Prostate gland (tissue), 2 donors: Measurements from ENCODE around the gene RPS15. TPM values are rescaled to one million over a fixed set of nuclear protein-coding genes. Genes with fewer than 3 reads are reported as not detected.

ENCODE experiments used
- DNase-seq: peaks from one replicate; pipeline ENCODE4 v3.0.0-alpha.2; 2019; ENCODE audit warnings: low spot score
- H3K27ac ChIP-seq, 2 donors: fragments of 200-600 bp; sonication (generic); 2 replicates each; pipeline ENCODE4 v1.5.1; 2017 to 2019
- H3K27me3 ChIP-seq: fragments of 200-600 bp; sonication (generic); replicated peaks from 2 replicates; pipeline ENCODE4 v1.5.1; 2019; ENCODE audit not compliant: insufficient read depth
- H3K36me3 ChIP-seq, 2 donors: fragments of 200-600 bp; sonication (generic); 1 replicate in 1 of 2; 2 replicates in 1 of 2; pipeline versions ENCODE4 v1.5.1 to v1.8.1; 2017 to 2019
- H3K4me1 ChIP-seq: fragments of 200-600 bp; sonication (generic); replicated peaks from 2 replicates; pipeline ENCODE4 v1.5.1; 2019
- H3K4me3 ChIP-seq, 2 donors: fragments of 200-600 bp; sonication (generic); 2 replicates each; pipeline ENCODE4 v1.5.1; 2017 to 2019
- H3K9me3 ChIP-seq: fragments of 200-600 bp; sonication (generic); 2 replicates; pipeline ENCODE4 v1.5.1; 2017
- POLR2A ChIP-seq: fragments of 450-650 bp; IDR thresholded peaks from one replicate; pipeline ENCODE4 v1.6.1; 2016; ENCODE audit warnings: antibody characterized with exemption, mild to moderate bottlenecking
- POLR2AphosphoS5 ChIP-seq: sonication (generic); formaldehyde crosslinking; IDR thresholded peaks from one replicate; pipeline ENCODE4 v1.6.1; 2017; ENCODE audit warnings: antibody characterized with exemption
- WGBS: methylation state at CpG from one replicate; pipeline ENCODE4 v1.1.5; 2018; 5-methylcytosine and 5-hydroxymethylcytosine counted together
- intact Hi-C: fragments of 100-400 bp; cut with DNase I; formaldehyde crosslinking; loops from one replicate; pipeline ENCODE4 v1.14.2; 2022
- total RNA-seq, 2 donors: library from RNA; depleted of rRNA; stranded (reverse); fragments of >200 nt; gene quantifications; one replicate each; pipeline ENCODE4 v1.1.0, GENCODE V29; 2016
- TF ChIP-seq, protein P1 (sequence below), 4 experiments: fragments of 200-600 bp in 2 of 4; fragments of 450-650 bp in 2 of 4; sonication (generic) in 2 of 4; IDR thresholded peaks; 1 replicate in 3 of 4; 2 replicates in 1 of 4; pipeline ENCODE4 v1.5.1; 2016 to 2019; ENCODE audit warnings: antibody characterized with exemption in 4 of 4, mild to moderate bottlenecking in 2 of 4, moderate library complexity in 2 of 4

Gene RPS15
- total RNA-seq, 2 donors from 2014 or later: 3,102 to 5,853 TPM

DNA sequence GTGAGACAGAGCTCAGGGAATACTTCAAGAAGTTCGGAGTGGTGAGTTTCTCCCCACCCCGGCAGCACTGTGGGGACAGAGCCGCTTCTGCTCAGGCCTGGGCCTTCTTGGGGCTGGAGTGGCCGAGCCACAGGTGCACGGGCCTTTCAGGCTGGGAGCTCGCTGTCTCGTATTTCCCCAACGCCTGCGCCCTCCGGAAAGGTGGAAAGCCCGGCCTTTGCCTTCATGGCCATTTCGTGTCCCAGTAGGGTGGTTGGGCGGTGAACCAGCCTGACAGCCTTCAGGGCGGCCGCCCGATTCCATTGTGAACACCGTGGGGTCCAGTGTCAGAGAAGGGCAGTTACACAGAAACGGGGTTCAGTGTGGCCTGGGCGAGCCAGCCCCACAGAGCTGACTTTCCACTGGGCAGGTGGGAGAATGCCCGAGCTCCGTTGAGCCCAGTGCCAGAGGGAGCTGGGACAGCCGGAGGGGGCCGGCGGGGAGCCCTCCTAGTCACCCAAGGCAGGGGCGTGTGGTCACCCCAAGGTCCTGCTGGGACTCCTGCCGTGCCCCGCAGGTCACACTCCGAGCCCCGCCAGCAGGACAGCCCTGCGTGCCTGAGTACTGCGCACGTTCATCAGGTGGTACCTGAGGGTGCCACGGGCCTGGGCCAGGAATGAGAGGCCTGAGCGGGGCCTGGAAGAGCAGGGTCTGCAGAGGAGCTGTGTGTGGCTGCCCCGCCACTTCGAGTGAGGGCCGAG is 16.8 kb upstream of the RPS15 start:
- WGBS: 92% methylated on average over 37 of the region's 37 CpGs
- intact Hi-C loops: no loop called here
- H3K27me3 ChIP-seq: no peaks in the 10 kb centered on the region
- H3K27ac ChIP-seq: peak overlapping the region in 1 of 2 donors; percentile 19
- H3K9me3 ChIP-seq: no peaks in the 10 kb centered on the region
- TF ChIP-seq POLR2A: no peak
- TF ChIP-seq POLR2AphosphoS5: no peak
- TF ChIP-seq, protein P1, sequence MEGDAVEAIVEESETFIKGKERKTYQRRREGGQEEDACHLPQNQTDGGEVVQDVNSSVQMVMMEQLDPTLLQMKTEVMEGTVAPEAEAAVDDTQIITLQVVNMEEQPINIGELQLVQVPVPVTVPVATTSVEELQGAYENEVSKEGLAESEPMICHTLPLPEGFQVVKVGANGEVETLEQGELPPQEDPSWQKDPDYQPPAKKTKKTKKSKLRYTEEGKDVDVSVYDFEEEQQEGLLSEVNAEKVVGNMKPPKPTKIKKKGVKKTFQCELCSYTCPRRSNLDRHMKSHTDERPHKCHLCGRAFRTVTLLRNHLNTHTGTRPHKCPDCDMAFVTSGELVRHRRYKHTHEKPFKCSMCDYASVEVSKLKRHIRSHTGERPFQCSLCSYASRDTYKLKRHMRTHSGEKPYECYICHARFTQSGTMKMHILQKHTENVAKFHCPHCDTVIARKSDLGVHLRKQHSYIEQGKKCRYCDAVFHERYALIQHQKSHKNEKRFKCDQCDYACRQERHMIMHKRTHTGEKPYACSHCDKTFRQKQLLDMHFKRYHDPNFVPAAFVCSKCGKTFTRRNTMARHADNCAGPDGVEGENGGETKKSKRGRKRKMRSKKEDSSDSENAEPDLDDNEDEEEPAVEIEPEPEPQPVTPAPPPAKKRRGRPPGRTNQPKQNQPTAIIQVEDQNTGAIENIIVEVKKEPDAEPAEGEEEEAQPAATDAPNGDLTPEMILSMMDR (IDR thresholded peaks at IDR 0.05): no peak
- DNase-seq: no peak
- H3K36me3 ChIP-seq: peaks cover 0 to 7% of the 10 kb centered on the region in 2 donors
- H3K4me1 ChIP-seq: peaks cover 22% of the 10 kb centered on the region
- no peak overlapping the region for H3K4me3 ChIP-seq

DNA sequence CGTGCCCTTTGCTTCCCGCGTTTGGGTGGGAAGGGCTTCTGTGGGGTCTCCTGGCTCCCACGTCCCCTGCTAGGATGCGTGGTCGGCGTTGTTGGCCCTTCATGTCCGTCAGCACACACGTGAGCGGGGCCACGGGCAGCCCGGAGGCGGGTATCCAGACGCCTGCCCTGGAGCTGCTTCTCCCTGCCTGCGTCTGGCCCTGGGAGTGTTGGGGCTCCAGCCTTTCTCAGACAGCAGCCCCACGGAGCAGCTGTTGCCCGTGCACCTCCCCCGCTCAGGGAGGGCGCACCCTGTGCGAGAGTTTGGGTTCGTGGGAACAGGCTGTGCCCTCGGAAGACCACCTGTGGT is 16.3 kb upstream of the RPS15 start:
- Histone ChIP-seq H3K36me3 (peaks cover 0 to 7% of the 10 kb centered on the region in 2 donors), H3K27ac (peak overlapping the region in 1 of 2 donors; percentile 15)
- no peak for DNase-seq

DNA sequence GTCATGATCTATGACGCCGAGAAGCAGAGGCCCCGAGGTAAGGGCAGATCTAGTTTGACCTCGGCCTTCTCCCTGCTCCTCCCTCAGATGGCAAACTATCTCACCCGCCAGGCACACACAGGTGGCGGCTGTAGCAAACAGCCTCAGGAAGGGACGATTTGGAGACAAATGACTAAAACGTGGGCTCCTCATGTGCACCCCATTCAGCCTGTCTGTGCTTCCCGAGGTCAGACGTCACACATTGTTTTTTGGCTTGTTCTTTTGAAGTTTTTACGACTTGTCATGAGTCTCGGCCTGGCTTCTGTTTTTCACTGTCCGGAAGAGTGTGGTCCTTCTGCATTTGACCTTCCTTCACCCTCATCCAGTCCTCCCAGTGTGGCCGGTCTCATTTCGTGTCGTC is 15.8 kb upstream of the RPS15 start:
- no peaks in the 10 kb centered on the region for H3K9me3 ChIP-seq
- 37% methylated on average over 16 of the region's 16 CpGs for WGBS
- H3K4me3 ChIP-seq: no peak overlapping the region
- DNase-seq: no peak
- peak overlapping the region in 1 of 2 donors; percentile 15 for H3K27ac ChIP-seq
- no peaks in the 10 kb centered on the region for H3K27me3 ChIP-seq
- TF ChIP-seq POLR2AphosphoS5 (peak; percentile 14), POLR2A (no peak)
- TF ChIP-seq, protein P1 (IDR thresholded peaks at IDR 0.05): no peak
- H3K4me1 ChIP-seq: peaks cover 13% of the 10 kb centered on the region
- peaks cover 0 to 7% of the 10 kb centered on the region in 2 donors for H3K36me3 ChIP-seq
- intact Hi-C loops: no loop called here

More for the DNA sequence above, 16.3 kb upstream of the RPS15 start:
- intact Hi-C loops: no loop called here
- no peaks in the 10 kb centered on the region for H3K9me3 ChIP-seq
- no peaks in the 10 kb centered on the region for H3K27me3 ChIP-seq
- H3K4me1 ChIP-seq: peaks cover 17% of the 10 kb centered on the region
- TF ChIP-seq, protein P1 (IDR thresholded peaks at IDR 0.05): no peak
- TF ChIP-seq POLR2AphosphoS5 (no peak), POLR2A (no peak)
- 87% methylated on average over 9 of the region's 22 CpGs for WGBS
- no peak overlapping the region for H3K4me3 ChIP-seq

DNA sequence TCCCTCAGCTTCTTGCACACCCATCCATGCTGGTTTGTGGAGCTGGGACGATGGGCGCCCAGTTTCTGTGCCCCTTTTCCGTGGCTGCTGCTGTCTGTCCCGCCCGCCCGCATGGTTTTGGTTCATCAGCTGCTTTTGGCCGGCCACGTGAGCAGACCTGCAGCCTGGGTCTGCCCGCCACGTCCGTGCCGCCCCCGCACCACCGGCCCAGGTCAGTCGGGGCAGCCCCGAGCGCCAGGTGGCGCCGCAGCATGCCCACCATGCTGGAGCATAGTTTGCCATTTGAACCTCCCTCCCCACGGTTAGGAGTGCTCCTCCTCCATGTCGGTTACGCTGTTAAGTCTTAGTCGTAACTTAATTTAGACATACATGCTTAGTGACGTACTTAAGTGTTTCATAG is 15.3 kb upstream of the RPS15 start:
- Histone ChIP-seq H3K9me3 (no peaks in the 10 kb centered on the region), H3K36me3 (peaks cover 0 to 7% of the 10 kb centered on the region in 2 donors), H3K4me3 (no peak overlapping the region), H3K4me1 (peaks cover 7% of the 10 kb centered on the region), H3K27me3 (no peaks in the 10 kb centered on the region), H3K27ac (peak overlapping the region in 1 of 2 donors; percentile 15)
- intact Hi-C loops: no loop called here
- DNase-seq: no peak
- 87% methylated on average over 24 of the region's 24 CpGs for WGBS
- TF ChIP-seq POLR2AphosphoS5 (no peak), POLR2A (no peak)
- TF ChIP-seq, protein P1 (IDR thresholded peaks at IDR 0.05): no peak
